KG1 (cell line): ENCODE data around the gene MKRN1.
"Not testable (repeated sequence)": the region's sequence is repeated elsewhere in the genome, so short reads cannot be mapped to it uniquely, and the experiment has no call there.

ENCODE experiments used
- DNase-seq: peaks from one replicate; lab custom pipeline; 2025; lab: John Stamatoyannopoulos, UW

Gene MKRN1

GRCh38 chr7:140484951-140485499 is 5.7 kb upstream of the MKRN1 start:
- no peak for DNase-seq

DNA sequence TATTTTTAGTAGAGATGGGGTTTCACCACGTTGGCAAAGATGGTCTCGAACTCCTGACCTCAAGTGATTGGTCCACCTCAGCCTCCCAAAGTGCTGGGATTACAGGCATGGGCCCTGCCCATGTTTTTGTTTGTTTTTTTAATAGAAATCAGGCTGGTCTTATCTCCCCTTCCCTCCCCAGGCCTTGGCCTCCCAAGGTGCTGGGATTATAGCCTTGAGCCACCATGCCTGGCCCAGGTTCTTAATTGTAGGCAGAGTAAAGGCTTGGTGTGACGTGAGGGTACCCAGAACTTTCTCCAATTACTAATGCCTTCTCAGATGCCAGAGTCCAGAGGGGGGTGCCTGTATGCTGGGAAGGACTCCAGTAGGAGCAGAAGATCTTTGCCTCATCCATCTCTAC is 5.2 kb upstream of the MKRN1 start:
- no peak for DNase-seq

- no peak for DNase-seq
Measured at GRCh38 chr7:140479739-140480084, 407 bp upstream of the MKRN1 start.

- DNase-seq: peak; percentile 9
Measured at GRCh38 chr7:140478246-140479061, 851 bp downstream of the MKRN1 start.

DNA sequence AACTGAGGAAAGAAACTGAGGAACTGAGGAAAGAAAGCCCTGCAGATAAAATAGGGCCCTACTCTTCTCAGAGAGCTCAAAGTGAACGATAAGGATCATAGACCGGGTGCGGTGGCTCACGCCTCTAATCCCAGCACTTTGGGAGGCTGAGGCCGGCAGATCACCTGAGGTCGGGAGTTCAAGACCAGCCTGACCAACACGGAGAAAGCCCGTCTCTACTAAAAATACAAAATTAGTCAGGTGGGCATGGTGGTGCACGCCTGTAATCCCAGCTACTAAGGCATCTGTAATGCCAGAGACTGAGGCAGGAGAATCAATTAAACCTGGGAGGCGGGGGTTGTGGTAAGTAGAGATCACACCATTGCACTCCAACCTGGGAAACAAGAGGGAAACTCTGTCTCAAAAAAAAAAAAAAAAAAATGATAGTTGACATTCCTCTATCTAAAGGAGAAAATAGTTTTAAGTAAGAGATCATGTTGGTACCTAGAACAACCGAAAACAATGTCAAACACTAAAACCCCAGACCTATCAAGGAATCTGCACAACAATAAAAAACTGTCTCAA is 2.5 kb downstream of the MKRN1 start:
- DNase-seq: no peak

DNA sequence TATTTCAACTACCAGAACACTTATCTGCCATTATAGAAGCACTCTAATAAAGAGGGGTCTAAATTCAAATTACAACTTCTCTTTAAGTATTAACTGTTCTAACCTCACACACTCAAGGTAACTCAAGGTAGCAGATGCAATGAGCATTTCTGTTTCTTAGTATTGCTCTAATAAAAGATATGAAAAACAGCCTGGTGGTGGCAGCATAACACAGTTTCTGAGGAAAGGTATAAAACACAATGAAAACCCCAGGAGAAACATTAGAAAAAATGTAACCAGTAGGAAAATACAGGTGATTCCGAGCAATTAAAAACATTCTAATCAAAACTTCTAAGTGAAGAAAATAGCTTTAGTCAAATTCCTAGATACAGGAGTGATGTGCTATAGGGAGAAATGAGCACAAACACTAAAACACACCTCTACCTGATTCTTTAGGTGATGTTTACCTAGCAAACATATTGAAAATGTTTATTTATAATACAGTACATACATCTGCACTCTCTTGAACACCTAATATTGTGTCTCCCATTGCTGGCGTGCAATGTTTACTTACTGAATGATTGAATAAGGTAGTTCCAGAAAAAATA is 3.5 kb downstream of the MKRN1 start:
- DNase-seq: peak; percentile 0

DNA sequence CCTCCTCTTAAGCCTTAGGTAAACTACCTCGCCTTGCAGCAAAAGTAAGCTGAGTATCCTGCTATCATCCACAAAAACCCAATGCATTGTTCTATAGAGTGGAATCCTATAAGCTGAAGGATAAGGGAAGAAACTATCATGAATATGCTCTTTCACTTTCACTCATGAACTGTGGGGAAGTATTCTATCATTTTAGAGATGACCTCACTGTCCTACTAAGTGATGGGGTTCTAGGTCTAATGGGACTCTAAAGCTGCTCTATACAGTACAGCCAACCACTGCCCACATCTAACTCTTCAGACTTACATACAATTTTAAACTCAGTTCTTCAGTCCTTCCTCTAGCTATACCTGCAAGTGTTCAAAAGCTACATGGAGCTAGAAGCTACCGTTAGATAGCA is 16.2 kb downstream of the MKRN1 start:
- DNase-seq: no peak

GRCh38 chr7:140458916-140459315 is 20.4 kb downstream of the MKRN1 start:
- no peak for DNase-seq

GRCh38 chr7:140458201-140458600 is 21.1 kb downstream of the MKRN1 start:
- DNase-seq: no peak

GRCh38 chr7:140456551-140457051 is 22.7 kb downstream of the MKRN1 start:
- no peak for DNase-seq

- no peak for DNase-seq
Measured at GRCh38 chr7:140455743-140456142, 23.6 kb downstream of the MKRN1 start.

- no peak for DNase-seq
Measured at GRCh38 chr7:140454657-140455015, 24.7 kb downstream of the MKRN1 start.

GRCh38 chr7:140453785-140454656 is 25.3 kb downstream of the MKRN1 start:
- not testable (repeated sequence) for DNase-seq

- DNase-seq: no peak
Measured at GRCh38 chr7:140453273-140453672, 26.0 kb downstream of the MKRN1 start.

- DNase-seq: no peak
Measured at GRCh38 chr7:140451716-140452115, 27.6 kb downstream of the MKRN1 start.

DNA sequence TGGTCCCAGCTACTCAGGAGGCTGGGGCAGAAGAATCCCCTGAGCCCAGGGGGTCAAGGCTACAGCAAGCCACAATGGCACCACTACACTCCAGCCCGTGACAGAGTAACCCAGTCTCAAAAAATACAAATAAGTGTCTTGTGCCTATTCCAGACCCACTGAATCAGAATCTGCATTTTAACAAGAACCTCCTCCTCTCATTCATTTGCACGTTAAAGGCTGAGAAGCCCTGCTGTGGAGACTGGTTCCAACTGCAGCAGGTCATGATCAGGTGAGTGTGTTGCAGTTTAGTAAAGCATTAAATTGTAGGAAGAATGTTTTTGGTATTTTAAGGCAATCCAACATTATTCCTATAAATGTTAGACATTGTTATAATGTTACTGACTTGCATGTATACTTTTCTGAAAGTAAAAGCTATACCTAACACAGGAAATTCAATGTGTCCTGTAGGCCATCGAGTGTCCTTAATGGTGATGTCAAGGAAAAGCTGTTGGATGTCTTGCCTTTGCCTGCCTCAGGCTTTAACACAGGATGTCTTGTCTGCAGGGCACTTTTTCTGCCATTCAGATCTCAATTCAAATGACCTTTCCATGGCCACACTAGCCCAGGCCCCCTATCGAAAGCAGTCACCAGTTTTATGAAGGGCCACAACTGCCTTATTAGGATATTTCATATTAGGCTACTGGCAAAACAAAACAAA is 30.4 kb downstream of the MKRN1 start:
- DNase-seq: no peak

- no peak for DNase-seq
Measured at GRCh38 chr7:140447841-140448240, 31.5 kb downstream of the MKRN1 start.

DNA sequence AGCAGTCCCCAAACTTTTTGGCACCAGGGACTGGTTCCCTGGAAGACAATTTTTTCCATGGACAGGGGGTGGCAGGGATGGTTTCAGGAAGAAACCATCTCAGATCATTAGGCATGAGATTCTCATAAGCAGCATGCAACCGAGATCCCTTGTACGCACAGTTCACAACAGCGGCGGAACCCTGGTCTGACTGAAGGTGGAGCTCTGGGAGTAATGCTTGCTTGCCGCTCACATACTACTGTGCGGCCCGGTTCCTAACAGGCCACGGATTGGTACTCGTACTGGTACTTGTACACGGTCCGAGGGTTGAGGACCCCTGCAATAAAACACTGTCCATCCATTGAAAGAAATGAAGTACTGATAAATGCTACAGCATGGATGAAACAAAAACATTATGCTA is 32.8 kb downstream of the MKRN1 start:
- no peak for DNase-seq

DNA sequence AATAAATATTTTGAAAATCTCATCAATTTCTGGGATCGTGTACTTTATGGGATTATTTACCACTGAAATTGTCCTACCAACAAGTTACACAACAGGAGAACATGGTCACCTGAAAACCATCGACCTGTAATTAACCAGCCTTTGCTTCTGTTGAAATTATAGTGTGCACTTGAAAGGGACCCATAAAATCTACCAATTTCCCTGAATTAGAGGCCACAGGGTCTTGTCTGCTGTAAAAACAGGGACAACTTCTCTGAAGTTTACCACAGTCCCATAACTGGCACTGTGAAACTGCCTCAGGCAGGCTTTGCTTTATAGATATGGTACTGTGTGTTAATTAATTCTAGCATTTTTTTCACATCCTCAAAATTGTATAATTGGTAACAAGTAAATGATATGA is 37.8 kb downstream of the MKRN1 start:
- DNase-seq: no peak

GRCh38 chr7:140440593-140440992 is 38.7 kb downstream of the MKRN1 start:
- no peak for DNase-seq

DNA sequence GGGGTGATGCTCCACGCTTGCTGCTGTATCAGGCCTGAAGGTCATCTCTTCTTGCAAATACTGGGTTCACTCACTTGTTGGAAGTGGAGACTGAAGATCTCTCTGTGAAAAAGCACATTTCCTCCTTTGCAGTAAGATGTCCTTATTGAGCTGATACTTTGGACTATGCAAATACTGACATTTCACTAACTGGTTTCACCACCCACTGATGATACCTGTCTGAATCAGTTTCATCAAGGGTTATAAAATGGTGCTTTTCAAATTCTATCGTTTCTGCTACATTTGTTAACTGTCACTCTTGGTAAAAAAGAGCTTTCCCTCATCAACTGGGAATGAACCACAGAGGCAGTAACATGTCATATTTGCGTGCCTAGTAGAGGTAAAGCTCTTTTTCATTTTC is 39.9 kb downstream of the MKRN1 start:
- no peak for DNase-seq
